ENCODE measurements around the gene PDE7B. TPM values are rescaled to one million over a fixed set of nuclear protein-coding genes. Genes with fewer than 3 reads are reported as not detected.
A peak's percentile ranks its signal among the peaks of the same experiment; 100 is the strongest.

The PDE7B gene
- total and polyA plus RNA-seq, 5 experiments from 2014 or later, result 0.12 to 0.49 (median 0.39) TPM

DNA sequence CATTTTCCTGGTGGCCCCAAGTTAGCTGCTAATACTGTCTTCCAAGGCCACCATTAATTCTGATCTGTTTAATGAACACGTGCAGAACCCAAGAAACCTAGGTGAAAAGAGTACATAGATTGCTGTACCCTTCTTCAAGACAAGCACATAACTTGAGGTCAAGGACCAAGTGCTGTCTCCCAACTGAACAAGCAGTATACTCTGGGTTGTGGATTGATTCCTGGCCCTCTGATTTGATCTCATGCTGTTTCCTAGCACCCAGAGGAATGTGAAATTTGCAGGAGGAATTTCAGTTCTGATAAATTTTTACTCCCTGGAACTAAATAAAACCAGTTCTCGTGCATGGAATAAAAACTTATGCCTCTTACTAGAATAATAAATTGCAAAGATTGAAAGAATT lies 323.0 kb downstream of the PDE7B start:
- ATAC-seq (no peak), DNase-seq (no peak)
- Mint-ChIP-seq H3K27me3 (peaks cover 0 to 5% (median 0%) of the 10 kb centered on the region in 5 donors), H3K9me3 (peaks cover 0 to 5% (median 0%) of the 10 kb centered on the region in 9 donors), H3K27ac (no peak overlapping the region), H3K4me3 (no peak overlapping the region), H3K36me3 (peaks cover 0 to 6% (median 3%) of the 10 kb centered on the region in 3 donors), H3K4me1 (no peaks in the 10 kb centered on the region)
- POLR2A ChIA-PET, result no interaction called here

DNA sequence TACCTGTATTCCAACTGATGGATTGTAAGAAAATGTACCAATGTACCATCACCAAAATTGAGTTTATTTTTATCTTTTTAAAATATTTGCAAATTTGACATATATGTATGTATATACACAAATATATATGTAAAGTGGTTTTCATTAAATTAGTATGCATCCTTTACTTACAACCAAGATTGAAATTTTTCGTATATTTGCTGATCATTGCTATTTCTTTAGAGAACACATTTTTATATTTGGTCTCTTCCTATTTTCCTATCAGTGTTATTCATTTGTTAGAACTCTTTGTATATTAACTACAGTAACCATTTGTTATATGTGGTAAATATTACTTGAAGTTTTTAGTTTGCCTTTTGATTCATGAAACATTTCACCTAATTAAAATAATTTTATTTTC lies 324.4 kb downstream of the PDE7B start:
- Mint-ChIP-seq H3K36me3 (peaks cover 0 to 6% (median 3%) of the 10 kb centered on the region in 3 donors), H3K4me3 (no peak overlapping the region), H3K9me3 (peaks cover 0 to 5% (median 0%) of the 10 kb centered on the region in 9 donors), H3K4me1 (no peaks in the 10 kb centered on the region), H3K27ac (no peak overlapping the region), H3K27me3 (peaks cover 0 to 5% (median 0%) of the 10 kb centered on the region in 5 donors)
- POLR2A ChIA-PET, result no interaction called here
- ATAC-seq, result no peak
- DNase-seq, result no peak

DNA sequence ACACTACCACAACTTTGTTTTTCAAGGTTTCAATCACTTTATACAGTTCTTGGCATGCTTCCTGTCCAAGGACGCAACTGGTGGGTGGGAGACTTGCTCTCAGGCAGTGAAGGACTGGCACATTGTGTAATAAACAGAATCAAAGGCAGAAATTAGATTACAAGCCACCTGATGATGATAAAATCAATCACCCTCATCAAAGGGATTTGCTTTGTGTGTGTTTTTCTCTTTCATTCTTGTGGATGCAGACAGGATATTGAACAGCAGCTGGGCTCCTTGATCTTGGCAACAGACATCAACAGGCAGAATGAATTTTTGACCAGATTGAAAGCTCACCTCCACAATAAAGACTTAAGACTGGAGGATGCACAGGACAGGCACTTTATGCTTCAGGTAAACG lies 327.2 kb downstream of the PDE7B start:
- H3K4me1 Mint-ChIP-seq, result peaks cover 0 to 2% (median 0%) of the 10 kb centered on the region in 4 donors
- ATAC-seq, result no peak
- H3K27ac Mint-ChIP-seq, result no peak overlapping the region
- peaks cover 0 to under 1% (median 0%) of the 10 kb centered on the region in 5 donors for H3K27me3 Mint-ChIP-seq
- POLR2A ChIA-PET, result no interaction called here
- H3K4me3 Mint-ChIP-seq, result no peak overlapping the region
- DNase-seq, result no peak
- peaks cover 0 to under 1% (median 0%) of the 10 kb centered on the region in 9 donors for H3K9me3 Mint-ChIP-seq
- H3K36me3 Mint-ChIP-seq, result peaks cover 0 to 3% (median 1%) of the 10 kb centered on the region in 3 donors

DNA sequence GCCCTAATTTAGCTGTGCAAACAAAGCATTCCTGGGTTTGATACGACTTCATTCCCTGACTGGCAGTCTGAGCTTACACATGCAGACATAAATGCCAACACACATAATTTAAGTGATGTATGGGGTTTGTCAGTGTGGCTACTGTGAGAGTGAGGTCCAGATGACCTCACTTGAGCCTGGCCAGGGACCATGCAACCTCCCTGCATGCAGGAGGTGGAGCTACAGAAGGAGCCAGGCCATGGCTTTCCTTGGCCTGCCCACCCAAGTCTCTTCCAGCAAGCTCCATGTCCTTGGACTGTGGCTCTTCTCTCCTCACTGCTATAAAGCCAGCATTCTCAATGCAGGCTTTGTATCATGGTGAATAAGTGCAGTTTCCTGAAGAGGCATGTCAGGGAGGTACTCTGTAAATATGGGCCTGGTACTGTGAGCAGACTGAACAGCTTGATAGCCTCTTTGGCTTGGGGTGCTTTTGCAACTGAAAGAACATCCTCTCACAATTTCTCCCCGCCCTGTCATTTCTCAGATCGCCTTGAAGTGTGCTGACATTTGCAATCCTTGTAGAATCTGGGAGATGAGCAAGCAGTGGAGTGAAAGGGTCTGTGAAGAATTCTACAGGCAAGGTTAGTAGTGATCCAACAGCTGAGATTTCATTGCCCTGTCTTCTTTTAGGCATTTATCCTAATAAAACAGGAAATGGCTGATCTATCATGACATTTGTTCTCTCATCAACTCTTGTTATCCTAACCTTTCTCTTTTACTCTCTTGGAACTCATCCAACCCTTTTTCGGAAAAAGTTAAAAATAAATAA lies 329.4 kb downstream of the PDE7B start:
- no peak for DNase-seq
- POLR2A ChIA-PET, result no interaction called here
- Mint-ChIP-seq H3K4me3 (no peak overlapping the region), H3K4me1 (peaks cover 0 to 12% (median under 1%) of the 10 kb centered on the region in 4 donors), H3K9me3 (no peaks in the 10 kb centered on the region), H3K27me3 (no peaks in the 10 kb centered on the region), H3K36me3 (no peaks in the 10 kb centered on the region), H3K27ac (no peak overlapping the region)
- ATAC-seq, result no peak

DNA sequence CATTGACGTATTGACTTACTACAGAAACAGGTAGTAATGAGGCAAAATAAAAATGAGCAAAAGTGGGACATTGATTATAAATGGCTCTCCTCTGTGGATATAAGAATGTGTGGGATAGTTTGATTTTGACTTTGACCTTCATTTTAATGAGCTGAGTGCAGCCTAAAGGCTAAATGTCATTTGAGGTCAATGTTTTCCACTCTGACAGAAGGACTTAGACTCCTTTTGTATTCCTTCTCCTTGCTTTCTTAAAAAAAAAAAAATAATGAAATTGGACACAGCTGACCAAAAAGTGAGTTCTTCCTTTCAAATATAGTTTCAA lies 330.0 kb downstream of the PDE7B start:
- no peak for ATAC-seq
- H3K27me3 Mint-ChIP-seq, result no peaks in the 10 kb centered on the region
- H3K4me1 Mint-ChIP-seq, result peaks cover 0 to 12% (median under 1%) of the 10 kb centered on the region in 4 donors
- DNase-seq, result no peak
- POLR2A ChIA-PET, result no interaction called here
- H3K27ac Mint-ChIP-seq, result no peak overlapping the region
- H3K4me3 Mint-ChIP-seq, result no peak overlapping the region
- no peaks in the 10 kb centered on the region for H3K36me3 Mint-ChIP-seq
- H3K9me3 Mint-ChIP-seq, result no peaks in the 10 kb centered on the region

DNA sequence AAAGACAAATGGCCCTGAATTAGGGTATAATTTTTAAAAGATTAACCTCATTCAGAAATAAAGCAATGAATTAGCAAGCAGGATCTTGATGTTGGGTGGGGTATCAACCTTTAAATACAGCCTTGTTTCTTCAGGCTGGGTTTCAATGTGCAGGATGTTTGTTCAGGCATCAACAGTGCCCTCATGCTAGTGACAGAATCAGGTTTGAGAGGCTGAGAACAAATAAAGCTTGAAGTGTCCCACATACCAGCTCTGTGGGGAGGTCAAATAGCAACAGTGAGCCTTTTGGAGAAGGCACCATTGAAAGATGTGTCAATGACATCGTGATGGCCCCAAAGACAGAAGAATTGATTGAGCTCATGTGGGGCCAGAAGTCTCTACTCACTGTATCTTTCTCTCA lies 330.4 kb downstream of the PDE7B start:
- POLR2A ChIA-PET, result no interaction called here
- no peaks in the 10 kb centered on the region for H3K27me3 Mint-ChIP-seq
- DNase-seq (no peak), ATAC-seq (no peak)
- H3K4me3 Mint-ChIP-seq, result no peak overlapping the region
- H3K4me1 Mint-ChIP-seq, result peaks cover 0 to 12% (median under 1%) of the 10 kb centered on the region in 4 donors
- no peak overlapping the region for H3K27ac Mint-ChIP-seq
- H3K36me3 Mint-ChIP-seq, result no peaks in the 10 kb centered on the region
- no peaks in the 10 kb centered on the region for H3K9me3 Mint-ChIP-seq

DNA sequence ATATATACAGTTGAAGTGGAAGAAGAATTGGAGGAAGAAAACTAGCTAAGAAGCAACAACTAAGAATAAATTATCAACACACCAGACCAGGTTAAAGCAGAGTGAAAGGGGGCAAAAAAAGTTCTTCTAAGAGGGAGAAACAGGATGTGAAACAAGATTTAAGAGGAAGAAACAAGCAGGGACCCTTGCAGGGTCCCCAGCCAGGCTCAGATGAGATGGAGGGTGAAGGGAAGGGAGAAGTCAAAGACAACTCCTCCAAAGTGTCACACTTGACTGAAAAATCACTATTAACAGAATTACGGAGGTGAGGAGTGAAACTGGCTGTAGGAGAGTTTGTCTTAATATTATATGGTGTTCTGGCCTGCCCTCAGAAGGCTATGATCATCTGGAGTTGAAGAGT lies 333.2 kb downstream of the PDE7B start:
- Mint-ChIP-seq H3K36me3 (no peaks in the 10 kb centered on the region), H3K4me3 (no peak overlapping the region), H3K27ac (peak overlapping the region in 1 of 10 donors; percentile 16), H3K27me3 (no peaks in the 10 kb centered on the region), H3K4me1 (peaks cover 0 to 12% (median under 1%) of the 10 kb centered on the region in 4 donors), H3K9me3 (no peaks in the 10 kb centered on the region)
- no peak for ATAC-seq
- DNase-seq, result no peak
- POLR2A ChIA-PET, result no interaction called here

DNA sequence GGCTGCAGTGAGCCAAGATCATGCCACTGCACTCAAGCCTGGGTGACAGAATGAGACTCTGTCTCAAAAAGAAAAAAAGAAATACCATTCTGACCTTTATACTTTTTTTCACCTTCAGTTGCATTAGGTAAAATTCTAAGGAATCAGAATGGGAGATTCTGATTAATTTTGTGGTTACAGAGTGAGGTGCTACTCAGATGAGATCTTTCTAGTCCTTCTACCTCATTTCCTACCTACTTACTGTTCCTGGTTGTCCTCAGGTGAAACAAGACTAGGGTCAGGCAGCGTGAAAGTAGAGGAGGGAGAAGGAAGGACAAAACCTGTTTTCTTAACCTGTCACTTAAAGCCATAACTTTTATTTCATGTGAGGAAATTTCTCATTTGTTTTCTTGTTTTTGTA lies 334.9 kb downstream of the PDE7B start:
- Mint-ChIP-seq H3K4me1 (peaks cover 0 to 12% (median under 1%) of the 10 kb centered on the region in 4 donors), H3K27ac (no peak overlapping the region), H3K36me3 (no peaks in the 10 kb centered on the region), H3K9me3 (no peaks in the 10 kb centered on the region), H3K4me3 (no peak overlapping the region), H3K27me3 (no peaks in the 10 kb centered on the region)
- POLR2A ChIA-PET, result no interaction called here
- no peak for ATAC-seq
- DNase-seq, result no peak

DNA sequence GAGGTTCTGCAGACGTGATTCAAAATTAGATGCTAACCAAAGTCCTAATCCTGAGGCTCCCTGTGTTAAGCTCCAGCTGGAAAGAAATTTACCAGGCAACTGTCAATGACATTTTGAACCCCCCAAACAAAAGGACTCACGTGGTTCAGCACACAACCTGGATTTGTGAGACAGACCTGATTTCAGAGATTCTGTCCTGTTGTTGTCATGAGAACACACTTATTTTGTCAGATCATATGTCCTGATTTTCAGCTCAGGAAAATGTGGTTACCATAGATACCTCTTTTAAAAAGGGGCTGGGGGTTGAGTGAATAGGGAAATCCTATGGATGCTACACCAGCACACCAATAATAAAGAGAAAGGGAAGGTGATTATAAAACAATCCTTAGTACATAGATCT lies 337.0 kb downstream of the PDE7B start:
- Mint-ChIP-seq H3K4me1 (peaks cover 0 to 12% (median under 1%) of the 10 kb centered on the region in 4 donors), H3K4me3 (no peak overlapping the region), H3K27me3 (peaks cover 0 to under 1% (median 0%) of the 10 kb centered on the region in 5 donors), H3K9me3 (no peaks in the 10 kb centered on the region), H3K27ac (no peak overlapping the region), H3K36me3 (no peaks in the 10 kb centered on the region)
- ATAC-seq, result no peak
- POLR2A ChIA-PET, result no interaction called here
- no peak for DNase-seq

DNA sequence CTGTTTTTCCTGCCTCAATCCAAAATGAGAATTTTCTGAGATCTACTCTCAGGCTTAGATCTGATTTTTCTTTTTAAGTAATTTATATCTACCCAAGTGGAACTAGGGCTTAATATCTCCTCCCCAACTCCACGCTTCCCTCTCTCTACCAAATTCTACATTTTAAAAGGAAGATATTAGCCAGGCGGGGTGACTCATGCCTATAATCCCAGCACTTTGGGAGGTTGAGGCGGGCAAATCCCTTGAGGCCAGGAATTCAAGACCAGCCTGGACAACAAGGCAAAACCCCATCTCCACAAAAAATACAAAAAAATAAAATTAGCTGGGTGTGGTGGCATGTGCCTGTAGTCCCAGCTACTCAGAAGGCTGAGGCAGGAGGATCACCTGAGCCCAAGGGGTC lies 337.6 kb downstream of the PDE7B start:
- no peak for ATAC-seq
- Mint-ChIP-seq H3K4me1 (peaks cover 0 to 6% (median under 1%) of the 10 kb centered on the region in 4 donors), H3K27ac (no peak overlapping the region), H3K36me3 (no peaks in the 10 kb centered on the region), H3K27me3 (peaks cover 0 to 3% (median 0%) of the 10 kb centered on the region in 5 donors), H3K4me3 (no peak overlapping the region), H3K9me3 (no peaks in the 10 kb centered on the region)
- POLR2A ChIA-PET, result no interaction called here
- DNase-seq, result no peak

DNA sequence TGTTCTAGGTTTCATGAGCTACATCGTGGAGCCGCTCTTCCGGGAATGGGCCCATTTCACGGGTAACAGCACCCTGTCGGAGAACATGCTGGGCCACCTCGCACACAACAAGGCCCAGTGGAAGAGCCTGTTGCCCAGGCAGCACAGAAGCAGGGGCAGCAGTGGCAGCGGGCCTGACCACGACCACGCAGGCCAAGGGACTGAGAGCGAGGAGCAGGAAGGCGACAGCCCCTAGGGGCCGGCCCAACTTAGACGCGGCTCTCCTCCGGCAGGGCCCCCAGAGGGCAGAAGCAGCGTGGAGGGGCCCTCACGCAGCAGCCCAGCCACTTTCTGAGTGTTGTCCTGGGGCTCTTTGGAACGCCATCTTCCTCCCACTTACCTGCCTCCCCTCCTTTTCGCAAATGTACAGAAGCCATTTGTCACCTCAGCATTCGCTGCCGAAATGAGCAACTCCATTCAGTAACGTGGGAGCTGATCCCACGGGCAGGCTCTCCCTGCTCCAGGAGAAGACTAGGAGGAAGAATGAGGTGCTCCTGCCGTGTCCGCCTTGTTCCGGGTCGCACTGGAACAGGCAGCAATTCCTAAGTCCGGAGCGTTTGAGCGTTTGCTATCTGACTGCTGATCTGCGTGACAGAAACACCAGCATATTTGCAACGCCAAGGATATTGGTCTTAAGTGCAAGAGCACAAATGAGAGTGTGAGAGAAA lies 340.3 kb downstream of the PDE7B start:
- Mint-ChIP-seq H3K4me1 (no peaks in the 10 kb centered on the region), H3K27ac (peak overlapping the region in 1 of 10 donors; percentile 18), H3K36me3 (no peaks in the 10 kb centered on the region), H3K4me3 (no peak overlapping the region), H3K9me3 (no peaks in the 10 kb centered on the region), H3K27me3 (peaks cover 0 to 3% (median 0%) of the 10 kb centered on the region in 5 donors)
- POLR2A ChIA-PET, result no interaction called here
- DNase-seq, result no peak
- no peak for ATAC-seq

DNA sequence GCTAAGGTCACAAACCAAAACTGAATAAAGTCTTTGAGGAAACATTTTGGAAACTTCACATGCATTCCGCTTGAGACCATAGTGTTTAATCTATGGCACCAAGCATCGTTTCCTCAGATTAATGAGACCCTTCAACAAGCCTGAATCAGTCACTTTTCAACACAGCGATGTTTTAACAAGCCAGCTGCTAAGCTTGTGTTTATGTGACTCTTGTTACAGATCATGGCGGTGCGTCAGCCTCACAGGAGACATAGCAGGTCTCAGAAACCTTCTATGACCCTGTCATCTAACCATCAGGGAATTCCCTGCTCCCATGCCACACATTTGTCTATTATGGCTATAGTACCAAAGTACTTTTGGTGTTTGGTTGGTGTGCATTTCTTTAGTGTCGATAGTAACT lies 341.4 kb downstream of the PDE7B start:
- peak overlapping the region in 1 of 10 donors; percentile 10 for H3K27ac Mint-ChIP-seq
- H3K4me3 Mint-ChIP-seq, result no peak overlapping the region
- ATAC-seq, result no peak
- H3K4me1 Mint-ChIP-seq, result no peaks in the 10 kb centered on the region
- H3K36me3 Mint-ChIP-seq, result no peaks in the 10 kb centered on the region
- H3K9me3 Mint-ChIP-seq, result no peaks in the 10 kb centered on the region
- H3K27me3 Mint-ChIP-seq, result peaks cover 0 to 3% (median 0%) of the 10 kb centered on the region in 5 donors
- DNase-seq, result no peak
- POLR2A ChIA-PET, result no interaction called here

DNA sequence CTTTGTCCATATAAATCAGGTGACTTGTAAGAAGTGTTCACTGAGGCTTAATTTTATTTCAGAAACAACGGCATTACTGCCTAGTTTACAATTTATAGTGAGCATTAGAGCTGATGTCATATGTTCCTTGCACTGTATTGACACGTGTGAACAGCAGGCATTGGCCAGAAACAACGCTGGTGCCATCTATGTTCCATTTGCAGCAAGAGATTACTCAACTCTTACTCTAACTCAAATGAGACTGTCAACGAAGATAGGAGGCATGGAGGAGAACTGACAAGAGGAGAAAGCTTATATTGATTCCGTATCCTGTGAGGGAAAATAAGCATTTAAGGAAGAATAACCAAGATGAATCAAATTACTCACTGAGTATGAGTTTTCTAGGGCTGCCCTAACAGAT lies 350.2 kb downstream of the PDE7B start:
- Mint-ChIP-seq H3K4me3 (no peak overlapping the region), H3K36me3 (no peaks in the 10 kb centered on the region), H3K4me1 (no peaks in the 10 kb centered on the region), H3K27ac (no peak overlapping the region), H3K27me3 (peaks cover 0 to 4% (median 1%) of the 10 kb centered on the region in 5 donors), H3K9me3 (no peaks in the 10 kb centered on the region)
- DNase-seq (no peak), ATAC-seq (no peak)
- POLR2A ChIA-PET, result no interaction called here

Measured in naive thymus-derived CD8-positive, alpha-beta T cell (primary cell).